ENCODE measurements around the gene AGPAT3.
A peak's percentile ranks its signal among the peaks of the same experiment; 100 is the strongest.

The AGPAT3 gene

GRCh38 chr21:43859747-43860214 lies 5.2 kb upstream of the AGPAT3 start:
- FAIRE-seq: no peak

GRCh38 chr21:43861706-43862105 lies 3.3 kb upstream of the AGPAT3 start:
- FAIRE-seq (no peak), DNase-seq (ENCODE audit: insufficient read length, low spot score) (no peak)

More at GRCh38 chr21:43859747-43860214, 5.2 kb upstream of the AGPAT3 start:
- no peak for DNase-seq (ENCODE audit: insufficient read length, low spot score)

GRCh38 chr21:43864313-43864961 lies 586 bp upstream of the AGPAT3 start:
- DNase-seq (ENCODE audit: insufficient read length, low spot score) (no peak), FAIRE-seq (peak; percentile 33)

- FAIRE-seq (no peak), DNase-seq (ENCODE audit: insufficient read length, low spot score) (no peak)
Measured at GRCh38 chr21:43865540-43866259, 677 bp downstream of the AGPAT3 start.

- FAIRE-seq (peak; percentile 38), DNase-seq (ENCODE audit: insufficient read length, low spot score) (no peak)
Measured at GRCh38 chr21:43866260-43866629, 1.2 kb downstream of the AGPAT3 start.

- FAIRE-seq (no peak), DNase-seq (ENCODE audit: insufficient read length, low spot score) (no peak)
Measured at GRCh38 chr21:43866659-43867331, 1.8 kb downstream of the AGPAT3 start.

GRCh38 chr21:43867332-43867703 lies 2.3 kb downstream of the AGPAT3 start:
- FAIRE-seq: no peak

GRCh38 chr21:43867948-43868347 lies 2.9 kb downstream of the AGPAT3 start:
- no peak for FAIRE-seq
- DNase-seq (ENCODE audit: insufficient read length, low spot score): no peak

More at GRCh38 chr21:43867332-43867703, 2.3 kb downstream of the AGPAT3 start:
- DNase-seq (ENCODE audit: insufficient read length, low spot score): no peak

GRCh38 chr21:43868461-43868860 lies 3.4 kb downstream of the AGPAT3 start:
- no peak for FAIRE-seq

GRCh38 chr21:43869486-43870325 lies 4.7 kb downstream of the AGPAT3 start:
- FAIRE-seq: no peak
- DNase-seq (ENCODE audit: insufficient read length, low spot score): no peak

More at GRCh38 chr21:43868461-43868860, 3.4 kb downstream of the AGPAT3 start:
- no peak for DNase-seq (ENCODE audit: insufficient read length, low spot score)

- no peak for FAIRE-seq
Measured at GRCh38 chr21:43871487-43871886, 6.5 kb downstream of the AGPAT3 start.

GRCh38 chr21:43872531-43873197 lies 7.6 kb downstream of the AGPAT3 start:
- DNase-seq (ENCODE audit: insufficient read length, low spot score) (no peak), FAIRE-seq (no peak)

More at GRCh38 chr21:43871487-43871886, 6.5 kb downstream of the AGPAT3 start:
- DNase-seq (ENCODE audit: insufficient read length, low spot score): no peak

- DNase-seq (ENCODE audit: insufficient read length, low spot score) (no peak), FAIRE-seq (no peak)
Measured at GRCh38 chr21:43873673-43874072, 8.7 kb downstream of the AGPAT3 start.

GRCh38 chr21:43874085-43874805 lies 9.2 kb downstream of the AGPAT3 start:
- DNase-seq (ENCODE audit: insufficient read length, low spot score) (no peak), FAIRE-seq (no peak)

GRCh38 chr21:43876605-43877004 lies 11.6 kb downstream of the AGPAT3 start:
- FAIRE-seq (no peak), DNase-seq (ENCODE audit: insufficient read length, low spot score) (no peak)

- DNase-seq (ENCODE audit: insufficient read length, low spot score): no peak
- no peak for FAIRE-seq
Measured at GRCh38 chr21:43877936-43878575, 13.0 kb downstream of the AGPAT3 start.

- FAIRE-seq (no peak), DNase-seq (ENCODE audit: insufficient read length, low spot score) (no peak)
Measured at GRCh38 chr21:43879348-43880110, 14.5 kb downstream of the AGPAT3 start.

Measured in HTR-8/SVneo (cell line).